ENCODE measurements around the gene CALB2.

CALB2 gene

DNA sequence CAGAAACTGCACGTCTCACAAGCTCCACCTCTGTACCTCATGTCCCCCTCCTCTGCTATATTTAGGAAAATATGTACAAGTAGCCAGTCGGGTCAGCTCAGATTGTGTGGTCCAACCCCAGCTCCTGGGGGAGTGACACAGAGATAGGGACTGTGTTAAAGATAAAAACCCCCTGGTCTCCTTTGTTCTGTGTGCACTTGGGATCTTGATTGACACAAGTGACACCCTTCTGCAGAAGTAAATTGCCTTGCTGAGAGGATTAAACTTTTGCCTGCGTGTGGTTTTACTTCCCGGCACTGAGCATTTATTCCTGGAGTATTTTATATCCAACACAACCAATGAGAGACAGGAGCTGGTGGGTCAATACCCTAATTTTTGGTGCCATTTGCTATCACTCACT, 45.8 kb downstream of the CALB2 start:
- Histone ChIP-seq H4K20me1 (ENCODE audit: insufficient read depth) (no peaks in the 10 kb centered on the region), H3K27me3 (ENCODE audit: insufficient read depth, low read depth) (no peaks in the 10 kb centered on the region; the same call in 1 of the 2 replicates), H3K9ac (no peak overlapping the region), H2AFZ (ENCODE audit: low read depth) (no peak overlapping the region), H3K4me3 (IDR thresholded peaks at IDR 0.05; ENCODE audit: insufficient read depth, low read depth, low read length) (no peak overlapping the region), H3K27ac (no peak overlapping the region), H3K4me1 (ENCODE audit: low read depth, poor library complexity, severe bottlenecking) (no peaks in the 10 kb centered on the region), H3K36me3 (ENCODE audit: insufficient read depth) (no peaks in the 10 kb centered on the region), H3K4me2 (no peak overlapping the region), H3K79me2 (ENCODE audit: insufficient read depth, low read depth) (no peaks in the 10 kb centered on the region)
- no peak for TF ChIP-seq CTCF (conservative IDR thresholded peaks at IDR 0.05; ENCODE audit: low read depth, low read length)

DNA sequence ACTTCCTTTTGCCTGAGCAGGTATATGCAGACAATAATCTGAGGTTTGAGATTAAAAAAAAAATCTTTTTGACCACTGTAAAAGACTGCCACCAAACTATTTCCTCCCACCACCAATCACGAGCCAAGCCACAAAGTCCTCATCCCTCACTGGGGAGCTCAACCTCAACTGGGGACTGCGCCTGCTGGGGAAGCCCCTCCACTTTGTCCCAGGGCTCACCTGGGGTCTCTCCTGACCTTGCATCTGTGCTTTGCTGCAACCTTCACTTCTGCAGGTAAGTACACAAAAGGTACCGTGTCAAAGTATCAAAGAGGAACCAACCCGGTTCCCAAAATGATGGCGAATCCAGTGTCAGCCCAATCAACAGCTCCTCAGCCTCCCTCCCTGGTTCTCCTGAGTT, 47.8 kb downstream of the CALB2 start:
- no peaks in the 10 kb centered on the region for H4K20me1 ChIP-seq (ENCODE audit: insufficient read depth)
- H3K4me1 ChIP-seq (ENCODE audit: low read depth, poor library complexity, severe bottlenecking): no peaks in the 10 kb centered on the region
- no peak for TF ChIP-seq CTCF (conservative IDR thresholded peaks at IDR 0.05; ENCODE audit: low read depth, low read length)
- H3K27me3 ChIP-seq (ENCODE audit: insufficient read depth, low read depth): no peaks in the 10 kb centered on the region; the same call in 1 of the 2 replicates
- H3K79me2 ChIP-seq (ENCODE audit: insufficient read depth, low read depth): no peaks in the 10 kb centered on the region
- no peak overlapping the region for H3K4me2 ChIP-seq
- H3K36me3 ChIP-seq (ENCODE audit: insufficient read depth): no peaks in the 10 kb centered on the region
- H3K4me3 ChIP-seq (IDR thresholded peaks at IDR 0.05; ENCODE audit: insufficient read depth, low read depth, low read length): no peak overlapping the region
- H3K9ac ChIP-seq: no peak overlapping the region
- no peak overlapping the region for H3K27ac ChIP-seq
- no peak overlapping the region for H2AFZ ChIP-seq (ENCODE audit: low read depth)

DNA sequence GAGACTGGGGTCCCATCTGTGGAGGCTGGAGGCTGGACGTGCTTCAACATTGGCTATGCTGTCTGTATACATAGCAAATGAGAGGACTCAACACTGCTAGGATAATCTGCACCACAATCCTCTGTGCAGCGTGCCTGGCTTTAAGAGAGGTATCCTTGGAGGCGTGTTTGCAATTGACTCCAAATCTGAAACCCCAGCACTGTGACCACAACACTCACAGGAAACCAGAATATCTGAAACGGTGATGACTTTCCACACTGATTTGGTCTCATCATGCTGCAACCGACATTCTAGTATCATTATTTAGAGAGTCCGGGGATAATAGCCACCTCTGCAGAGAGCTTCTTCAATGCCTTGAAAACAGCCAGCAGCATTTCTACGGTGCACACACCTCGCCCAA, 48.2 kb downstream of the CALB2 start:
- Histone ChIP-seq H3K4me2 (no peak overlapping the region), H3K36me3 (ENCODE audit: insufficient read depth) (no peaks in the 10 kb centered on the region), H3K27me3 (ENCODE audit: insufficient read depth, low read depth) (no peaks in the 10 kb centered on the region; the same call in 1 of the 2 replicates)

GRCh38 chr16:71407731-71408130, 49.2 kb downstream of the CALB2 start:
- Histone ChIP-seq H3K4me2 (no peak overlapping the region), H3K27ac (no peak overlapping the region), H3K4me3 (IDR thresholded peaks at IDR 0.05; ENCODE audit: insufficient read depth, low read depth, low read length) (no peak overlapping the region), H3K27me3 (ENCODE audit: insufficient read depth, low read depth) (no peaks in the 10 kb centered on the region; the same call in 1 of the 2 replicates), H3K79me2 (ENCODE audit: insufficient read depth, low read depth) (no peaks in the 10 kb centered on the region), H3K9ac (no peak overlapping the region), H2AFZ (ENCODE audit: low read depth) (no peak overlapping the region), H3K36me3 (ENCODE audit: insufficient read depth) (no peaks in the 10 kb centered on the region), H4K20me1 (ENCODE audit: insufficient read depth) (no peaks in the 10 kb centered on the region), H3K4me1 (ENCODE audit: low read depth, poor library complexity, severe bottlenecking) (no peaks in the 10 kb centered on the region)
- no peak for TF ChIP-seq CTCF (conservative IDR thresholded peaks at IDR 0.05; ENCODE audit: low read depth, low read length)

More for the DNA sequence above, 48.2 kb downstream of the CALB2 start:
- Histone ChIP-seq H3K4me1 (ENCODE audit: low read depth, poor library complexity, severe bottlenecking) (no peaks in the 10 kb centered on the region), H3K79me2 (ENCODE audit: insufficient read depth, low read depth) (no peaks in the 10 kb centered on the region), H2AFZ (ENCODE audit: low read depth) (no peak overlapping the region), H3K27ac (no peak overlapping the region), H3K9ac (no peak overlapping the region), H3K4me3 (IDR thresholded peaks at IDR 0.05; ENCODE audit: insufficient read depth, low read depth, low read length) (no peak overlapping the region), H4K20me1 (ENCODE audit: insufficient read depth) (no peaks in the 10 kb centered on the region)
- TF ChIP-seq CTCF (conservative IDR thresholded peaks at IDR 0.05; ENCODE audit: low read depth, low read length): no peak
